Endothelial cell of umbilical vein (primary cell): ENCODE measurements around the gene HK1. TPM values are rescaled to one million over a fixed set of nuclear protein-coding genes. Genes with fewer than 3 reads are reported as not detected.

Experiments
- BruUV-seq: library from RNA; stranded (reverse); fragments of 400-500 nt; replicated peaks from 2 replicates; lab custom pipeline; 2021; lab: Mats Ljungman, UMichigan
- CTCF ChIA-PET: fragments of 300-600, 350-600 bp; sonication (Branson Sonifier 250); formaldehyde crosslinking; loops from one replicate; lab custom pipeline; 2021; ENCODE audit warnings: antibody characterized with exemption, inconsistent platforms; lab: Charles Lee
- POLR2A ChIA-PET: fragments of 300-600, 350-600 bp; sonication (Branson Sonifier 250); formaldehyde crosslinking; loops from one replicate; lab custom pipeline; 2021; ENCODE audit warnings: antibody characterized with exemption, inconsistent platforms; lab: Charles Lee
- DNase-seq: peaks from one replicate; pipeline ENCODE4 v3.0.0-alpha.2; 2011; ENCODE audit warnings: low read depth, low spot score
- FAIRE-seq: peaks from 2 replicates; lab custom pipeline; 2011; peaks lifted over from hg19 to GRCh38; lab: Jason Lieb, UNC
- H2AFZ ChIP-seq: 2 replicates; pipeline ENCODE4 v1.6.0; 2012; ENCODE audit warnings: low read depth, low read length, control low read depth, inconsistent platforms
- H3K27ac ChIP-seq: 2 replicates; pipeline ENCODE4 v1.5.1; 2011; ENCODE audit warnings: low read depth, mild to moderate bottlenecking, control low read depth, low read length, moderate library complexity; ENCODE audit not compliant: insufficient read depth
- H3K27me3 ChIP-seq, 2 experiments: 2 replicates each; pipeline versions ENCODE4 v1.6.0 to v1.6.1; 2011; ENCODE audit warnings: low read length in 2 of 2, mixed read lengths in 1 of 2; ENCODE audit not compliant: control insufficient read depth in 2 of 2, insufficient read depth in 2 of 2
- H3K36me3 ChIP-seq, 2 experiments: 2 replicates in 1 of 2; 3 replicates in 1 of 2; pipeline ENCODE4 v1.5.1; 2011; ENCODE audit warnings: low read length in 2 of 2, mild to moderate bottlenecking in 1 of 2, moderate library complexity in 1 of 2; ENCODE audit not compliant: control insufficient read depth in 2 of 2, insufficient read depth in 2 of 2; ENCODE audit errors: extremely low read depth in 1 of 2
- H3K4me1 ChIP-seq: 3 replicates; pipeline ENCODE4 v1.5.1; 2011; ENCODE audit warnings: mild to moderate bottlenecking, low read length; ENCODE audit not compliant: control insufficient read depth, insufficient read depth; ENCODE audit errors: extremely low read depth
- H3K4me2 ChIP-seq: 2 replicates; pipeline ENCODE4 v1.6.1; 2011; ENCODE audit warnings: low read length, control low read depth, mixed read lengths; ENCODE audit not compliant: insufficient read depth
- H3K4me3 ChIP-seq, 3 experiments: fragments of 200-600 bp in 1 of 3; sonication (generic), shearing (Covaris generic) in 1 of 3; replicated peaks in 1 of 3; 2 replicates each; pipeline ENCODE4 v1.5.1; 2011 to 2016; ENCODE audit warnings: control low read depth in 3 of 3, low read length in 3 of 3, mild to moderate bottlenecking in 2 of 3, inconsistent platforms in 1 of 3, low read depth in 1 of 3, moderate library complexity in 1 of 3; ENCODE audit not compliant: insufficient read depth in 1 of 3
- H3K79me2 ChIP-seq: 2 replicates; pipeline ENCODE4 v1.6.0; 2012; ENCODE audit warnings: low read length, inconsistent platforms; ENCODE audit not compliant: control insufficient read depth, insufficient read depth
- H3K9ac ChIP-seq: replicated peaks from 2 replicates; pipeline ENCODE3; 2011; ENCODE audit warnings: low read length, control low read depth; ENCODE audit not compliant: insufficient read depth; ENCODE audit errors: extremely low read depth
- H3K9me1 ChIP-seq: replicated peaks from 3 replicates; pipeline ENCODE4 v1.6.0; 2011; ENCODE audit warnings: mild to moderate bottlenecking, low read length; ENCODE audit not compliant: control insufficient read depth, insufficient read depth; ENCODE audit errors: extremely low read depth
- H3K9me3 ChIP-seq: replicated peaks from 2 replicates; pipeline ENCODE4 v1.5.1; 2012; ENCODE audit warnings: low read length, inconsistent platforms; ENCODE audit not compliant: control insufficient read depth, insufficient read depth
- H4K20me1 ChIP-seq: replicated peaks from 2 replicates; pipeline ENCODE3; 2011; ENCODE audit warnings: mild to moderate bottlenecking, low read length; ENCODE audit not compliant: control insufficient read depth, insufficient read depth; ENCODE audit errors: extremely low read depth
- CTCF ChIP-seq, 2 donors: IDR thresholded peaks; 1 replicate in 1 of 2; 2 replicates in 1 of 2; pipeline ENCODE4 v1.5.1; 2011; ENCODE audit warnings: low read length in 2 of 2, mild to moderate bottlenecking in 2 of 2, moderate library complexity in 2 of 2, control low read depth in 1 of 2, inconsistent platforms in 1 of 2, low read depth in 1 of 2; ENCODE audit not compliant: insufficient read depth in 1 of 2; ENCODE audit errors: extremely low read depth in 1 of 2
- EZH2 ChIP-seq: IDR thresholded peaks from 2 replicates; pipeline ENCODE4 v1.6.1; 2012; ENCODE audit warnings: borderline replicate concordance, low read depth, mild to moderate bottlenecking, moderate library complexity, low read length, inconsistent platforms; ENCODE audit not compliant: severe bottlenecking
- FOS ChIP-seq: IDR thresholded peaks from 2 replicates; pipeline ENCODE4 v1.6.1; 2011; ENCODE audit warnings: mild to moderate bottlenecking, low read length, moderate library complexity, borderline replicate concordance; ENCODE audit not compliant: insufficient read depth
- GATA2 ChIP-seq: IDR thresholded peaks from 2 replicates; pipeline ENCODE4 v1.7.0; 2011; ENCODE audit warnings: low read depth, mild to moderate bottlenecking, moderate library complexity, mixed read lengths, low read length; ENCODE audit not compliant: insufficient read length, insufficient read depth
- JUN ChIP-seq: IDR thresholded peaks from 2 replicates; pipeline ENCODE4 v1.6.1; 2011; ENCODE audit warnings: borderline replicate concordance, low read depth; ENCODE audit not compliant: insufficient read length, insufficient read depth
- MAX ChIP-seq: IDR thresholded peaks from 2 replicates; pipeline ENCODE4 v1.6.1; 2011; ENCODE audit not compliant: insufficient read depth, insufficient read length
- MYC ChIP-seq: IDR thresholded peaks from one replicate; pipeline ENCODE4 v1.6.1; 2011; ENCODE audit warnings: mild to moderate bottlenecking, low read depth, low read length
- POLR2A ChIP-seq: IDR thresholded peaks from 2 replicates; pipeline ENCODE4 v1.6.1; 2012; ENCODE audit warnings: low read depth, mild to moderate bottlenecking, control low read depth, low read length
- POLR2AphosphoS5 ChIP-seq: IDR thresholded peaks from 2 replicates; pipeline ENCODE4 v1.6.1; 2012; ENCODE audit warnings: low read depth, mild to moderate bottlenecking, control low read depth, low read length, moderate library complexity; ENCODE audit not compliant: insufficient read depth
- dilution Hi-C: fragments of 300-500 bp; cut with MboI; formaldehyde crosslinking; loops from one replicate; pipeline ENCODE4 v1.15.0; 2019; ENCODE audit warnings: low sequenced_read_pairs; ENCODE audit not compliant: extremely low pct_ligation_motif_present
- intact Hi-C: fragments of 100-400 bp; cut with micrococcal nuclease; formaldehyde crosslinking; loops from one replicate; pipeline ENCODE4 v1.10.0; 2022
- polyA plus RNA-seq, 4 experiments: library from polyadenylated mRNA; depleted of rRNA in 3 of 4; stranded (reverse) in 3 of 4; unstranded in 1 of 4; fragments of >200 nt; gene quantifications; 2 replicates each; pipeline versions ENCODE4 v1.2.1 to v1.2.3, GENCODE V29; 2011 to 2012; ENCODE audit warnings: missing spikeins in 1 of 4
- total RNA-seq: library from RNA; stranded (reverse); gene quantifications from 2 replicates; pipeline ENCODE4 v1.2.3, GENCODE V29; 2021

The HK1 gene
- total and polyA plus RNA-seq, 2 donors (not counting 3 experiments of a cell fraction or from before 2014, with no cell fraction given) = 50.8 to 121 TPM

GRCh38 chr10:69416695-69417094 lies 138.4 kb downstream of the HK1 start, which contains the start of gene TACR2:
Gene TACR2 (minus strand): TSS chr10:69416918. CDS start chr10:69416323, 595 bp downstream.
- Histone ChIP-seq H3K4me2 (no peak within 1 kb of the TSS), H2AFZ (no peak within 1 kb of the TSS), H3K4me3 (no peak within 1 kb of the TSS), H3K27me3 (no peaks in the 10 kb centered on the region), H3K27ac (no peak within 1 kb of the TSS), H3K9me3 (no peaks in the 10 kb centered on the region), H3K9ac (no peak within 1 kb of the TSS), H3K4me1 (peaks cover 6% of the 10 kb centered on the region), H3K36me3 (no peaks in the 10 kb centered on the region), H3K79me2 (no peaks in the 10 kb centered on the region), H4K20me1 (no peaks in the 10 kb centered on the region), H3K9me1 (no peaks in the 10 kb centered on the region)
- no TSS peak for BruUV-seq
- intact Hi-C loops = no loop called here
- dilution Hi-C loops = no loop called here
- DNase-seq = no peak
- TF ChIP-seq MAX = no peak
- TF ChIP-seq JUN = no peak
- no peak for TF ChIP-seq MYC
- TF ChIP-seq EZH2 = no peak
- TF ChIP-seq POLR2AphosphoS5 = no peak
- TF ChIP-seq POLR2A = no peak
- no peak for TF ChIP-seq CTCF (IDR thresholded peaks at IDR 0.05; ENCODE audit: extremely low read depth in 1 of 2, insufficient read depth in 1 of 2, low read depth in 1 of 2, low read length in 2 of 2)
- TF ChIP-seq GATA2 = no peak
- no peak for TF ChIP-seq FOS
- POLR2A ChIA-PET = no interaction called here
- CTCF ChIA-PET = interaction anchor here (1.7 to 2.9 kb wide), 4 partner anchors 9 to 220 kb away, joined by 5 to 15 read pairs (median 10); no protein-coding TSS in a partner anchor
- no peak for FAIRE-seq
